A549 (cell line): Measurements from ENCODE around the gene SHH. TPM values are rescaled to one million over a fixed set of nuclear protein-coding genes. Genes with fewer than 3 reads are reported as not detected.
A peak's percentile ranks its signal among the peaks of the same experiment; 100 is the strongest.

Experiments
- ATAC-seq, 2 experiments: fragments of 200-7000 bp in 1 of 2; fragments of >200 bp in 1 of 2; cut with Nextera tagmentation in 1 of 2; cut with Tn5 transposase in 1 of 2; 3 replicates each; pipeline versions ENCODE4 v1.8.0 to v1.9.1; 2018 to 2020; ENCODE audit warnings: mild to moderate bottlenecking in 1 of 2, moderate library complexity in 1 of 2
- CTCF ChIA-PET: fragments of 300-600 bp; sonication (Branson Sonifier 250); formaldehyde crosslinking; extraction: SDS; loops from one replicate; lab custom pipeline; 2021; ENCODE audit warnings: antibody characterized with exemption, inconsistent platforms; lab: Yijun Ruan, JAX
- POLR2A ChIA-PET: fragments of 350-600 bp; formaldehyde crosslinking; extraction: SDS; loops from one replicate; lab custom pipeline; 2021; ENCODE audit warnings: antibody characterized with exemption, inconsistent platforms; lab: Yijun Ruan, JAX
- DNase-seq, 2 experiments: peaks; one replicate each; pipeline versions ENCODE4 v3.0.0 to v3.0.0-alpha.2; 2011 to 2016; ENCODE audit warnings: low read depth in 1 of 2, low spot score in 1 of 2
- FAIRE-seq: peaks from 2 replicates; lab custom pipeline; 2011; peaks lifted over from hg19 to GRCh38; lab: Jason Lieb, UNC
- H3K27ac ChIP-seq, 2 experiments: fragments of >200 bp; sonication (Bioruptor Twin); formaldehyde crosslinking; 3 replicates each; pipeline ENCODE4 v1.5.1; 2016 to 2017
- H3K4me1 ChIP-seq: fragments of >200 bp; sonication (Bioruptor Twin); formaldehyde crosslinking; 3 replicates; pipeline ENCODE4 v1.6.1; 2016
- H3K4me2 ChIP-seq: fragments of >200 bp; sonication (Bioruptor Twin); formaldehyde crosslinking; 3 replicates; pipeline ENCODE4 v1.6.1; 2016
- H3K4me3 ChIP-seq: fragments of >200 bp; sonication (Bioruptor Twin); formaldehyde crosslinking; 3 replicates; pipeline ENCODE4 v1.5.1; 2016
- H3K9me3 ChIP-seq: fragments of >200 bp; sonication (Bioruptor Twin); formaldehyde crosslinking; 3 replicates; pipeline ENCODE4 v1.6.1; 2016
- BHLHE40 ChIP-seq: IDR thresholded peaks from 2 replicates; pipeline ENCODE4 v1.6.1; 2012; ENCODE audit warnings: low read depth, low read length, inconsistent platforms
- CBX8 ChIP-seq: fragments of 200-600 bp; sonication (generic); IDR thresholded peaks from 2 replicates; pipeline ENCODE4 v1.6.1; 2016
- CEBPB ChIP-seq, 2 experiments: fragments of >200 bp in 1 of 2; sonication (Bioruptor Twin) in 1 of 2; formaldehyde crosslinking in 1 of 2; IDR thresholded peaks; 2 replicates each; pipeline ENCODE4 v1.6.1; 2012 to 2016
- CHD2 ChIP-seq: fragments of 150-350 bp; IDR thresholded peaks from 2 replicates; pipeline ENCODE4 v1.6.1; 2014; ENCODE audit warnings: low read length; ENCODE audit not compliant: partially characterized antibody
- EHMT2 ChIP-seq: fragments of 200-600 bp; sonication (generic); IDR thresholded peaks from 2 replicates; pipeline ENCODE4 v1.6.1; 2016; ENCODE audit warnings: antibody characterized with exemption, low read depth, mild to moderate bottlenecking, moderate library complexity
- ESRRA ChIP-seq: fragments of 150-350 bp; IDR thresholded peaks from 2 replicates; pipeline ENCODE4 v1.6.1; 2014; ENCODE audit warnings: mild to moderate bottlenecking, low read length, borderline replicate concordance
- KDM1A ChIP-seq: fragments of 200-600 bp; sonication (generic); IDR thresholded peaks from 2 replicates; pipeline ENCODE4 v1.6.1; 2016; ENCODE audit warnings: low read depth, mild to moderate bottlenecking
- KDM5A ChIP-seq: fragments of 200-600 bp; sonication (generic); IDR thresholded peaks from 2 replicates; pipeline ENCODE4 v1.6.1; 2016; ENCODE audit warnings: antibody characterized with exemption, mild to moderate bottlenecking
- MAFK ChIP-seq: fragments of 450-650 bp; IDR thresholded peaks from 2 replicates; pipeline ENCODE4 v1.6.1; 2014; ENCODE audit not compliant: partially characterized antibody
- MAZ ChIP-seq: fragments of 150-350 bp; IDR thresholded peaks from 2 replicates; pipeline ENCODE4 v1.6.1; 2014; ENCODE audit warnings: antibody characterized with exemption, low read depth, low read length, borderline replicate concordance
- RAD21 ChIP-seq, 2 experiments: fragments of >200 bp in 1 of 2; sonication (Bioruptor Twin) in 1 of 2; formaldehyde crosslinking in 1 of 2; IDR thresholded peaks in 1 of 2; conservative IDR thresholded peaks in 1 of 2; 2 replicates in 1 of 2; 3 replicates in 1 of 2; pipeline ENCODE4 v1.6.1; 2012 to 2018; ENCODE audit warnings: inconsistent platforms in 1 of 2
- RARB ChIP-seq: fragments of 250-450 bp; sonication (Bioruptor Pico); IDR thresholded peaks from 2 replicates; pipeline ENCODE4 v1.8.0; 2021; ENCODE audit warnings: mild to moderate bottlenecking, moderate library complexity
- SMC3 ChIP-seq: fragments of >200 bp; sonication (Bioruptor Twin); formaldehyde crosslinking; IDR thresholded peaks from 3 replicates; pipeline ENCODE4 v1.6.1; 2018; ENCODE audit warnings: inconsistent platforms
- SREBF2 ChIP-seq: fragments of 450-650 bp; IDR thresholded peaks from 2 replicates; pipeline ENCODE4 v1.6.1; 2014; ENCODE audit warnings: mild to moderate bottlenecking, moderate library complexity
- ZC3H11A ChIP-seq: fragments of 450-650 bp; IDR thresholded peaks from 2 replicates; pipeline ENCODE4 v1.6.1; 2014; ENCODE audit warnings: antibody characterized with exemption, mild to moderate bottlenecking
- WGBS: methylation state at CpG from one replicate; pipeline ENCODE4 v1.1.6; 2017; ENCODE audit errors: missing lambda C conversion rate; 5-methylcytosine and 5-hydroxymethylcytosine counted together
- polyA plus RNA-seq, 4 experiments: library from polyadenylated mRNA; depleted of rRNA in 3 of 4; stranded (reverse); fragments of >200 nt; fragmentation: RNase III in 1 of 4; extraction: RNeasy Plus Mini Kit Qiagen cat#74134 plus additional on column Dnase treatment in 1 of 4; gene quantifications; 2 replicates in 3 of 4; 3 replicates in 1 of 4; pipeline ENCODE4 v1.2.3, GENCODE V29; 2011 to 2017
- TF ChIP-seq, protein P1 (sequence below): fragments of >200 bp; sonication (Bioruptor Twin); formaldehyde crosslinking; IDR thresholded peaks from 2 replicates; pipeline ENCODE4 v1.6.1; 2016
- TF ChIP-seq, protein P2 (sequence below): IDR thresholded peaks from 2 replicates; pipeline ENCODE4 v1.6.1; 2012; ENCODE audit warnings: low read depth, borderline replicate concordance
- TF ChIP-seq, protein P3 (sequence below): fragments of 450-650 bp; IDR thresholded peaks from 2 replicates; pipeline ENCODE4 v1.6.1; 2014; ENCODE audit warnings: antibody characterized with exemption

SHH gene
- polyA plus RNA-seq, 2 of the 4 experiments (the other 2 are of a cell fraction): 0.84 to 1.2 TPM

DNA sequence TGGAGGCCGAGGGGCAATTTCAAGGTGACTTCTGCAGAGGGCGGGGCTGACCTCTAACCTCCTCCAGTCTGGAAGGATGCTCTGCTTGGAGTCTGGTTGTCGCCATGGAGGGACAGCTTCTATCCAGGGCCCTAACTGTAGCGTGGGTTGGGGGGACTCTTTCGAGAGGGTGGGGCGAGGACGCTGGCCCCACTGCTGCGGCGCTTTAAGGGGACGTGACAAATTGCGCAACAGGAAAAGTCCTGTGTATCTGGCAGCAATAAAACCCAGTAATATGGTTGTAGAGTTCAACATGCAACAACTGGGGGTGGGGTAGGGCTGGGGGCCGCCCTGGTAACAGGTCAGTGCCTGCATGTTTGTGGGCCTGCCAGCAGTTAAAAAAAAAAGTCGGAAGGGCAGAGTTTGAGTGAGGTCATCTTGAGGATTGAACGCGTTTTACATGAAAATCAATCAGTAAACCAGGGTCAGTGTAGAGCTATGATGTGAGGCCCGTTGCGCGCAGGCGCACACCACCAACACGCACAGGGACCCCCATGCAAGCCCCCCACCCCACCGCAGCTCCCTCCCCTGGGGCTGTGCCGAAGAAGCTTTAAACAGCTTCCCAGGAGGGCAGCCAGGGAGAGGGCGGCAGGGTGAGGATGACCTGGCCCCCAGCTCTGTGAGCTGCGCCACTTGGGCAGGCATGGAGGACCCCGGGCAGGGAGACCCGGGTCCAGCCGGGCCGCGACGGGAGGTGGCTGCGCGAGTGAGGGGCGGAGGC is 4.3 kb downstream of the SHH start:
- no peak; a peak in 1 of 6 replicates for ATAC-seq
- FAIRE-seq: no peak
- peak overlapping the region; percentile 51 for H3K4me3 ChIP-seq
- H3K9me3 ChIP-seq: no peaks in the 10 kb centered on the region
- 78% methylated on average over 25 of the region's 33 CpGs for WGBS
- ChIA-PET POLR2A (no interaction called here), CTCF (interaction anchor here (0.7 to 7.9 kb wide), 3 partner anchors 277 to 678 kb away, joined by 4 to 67 read pairs (median 7); no protein-coding TSS in a partner anchor)
- TF ChIP-seq, protein P1, sequence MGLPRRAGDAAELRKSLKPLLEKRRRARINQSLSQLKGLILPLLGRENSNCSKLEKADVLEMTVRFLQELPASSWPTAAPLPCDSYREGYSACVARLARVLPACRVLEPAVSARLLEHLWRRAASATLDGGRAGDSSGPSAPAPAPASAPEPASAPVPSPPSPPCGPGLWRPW: no peak
- TF ChIP-seq CEBPB (IDR thresholded peaks at IDR 0.05): peak; percentile 80 to 94
- peaks cover 48% of the 10 kb centered on the region for H3K4me1 ChIP-seq
- peak overlapping the region; percentile 94 for H3K4me2 ChIP-seq
- H3K27ac ChIP-seq: peak overlapping the region; percentile 83 to 92
- no peak for DNase-seq

DNA sequence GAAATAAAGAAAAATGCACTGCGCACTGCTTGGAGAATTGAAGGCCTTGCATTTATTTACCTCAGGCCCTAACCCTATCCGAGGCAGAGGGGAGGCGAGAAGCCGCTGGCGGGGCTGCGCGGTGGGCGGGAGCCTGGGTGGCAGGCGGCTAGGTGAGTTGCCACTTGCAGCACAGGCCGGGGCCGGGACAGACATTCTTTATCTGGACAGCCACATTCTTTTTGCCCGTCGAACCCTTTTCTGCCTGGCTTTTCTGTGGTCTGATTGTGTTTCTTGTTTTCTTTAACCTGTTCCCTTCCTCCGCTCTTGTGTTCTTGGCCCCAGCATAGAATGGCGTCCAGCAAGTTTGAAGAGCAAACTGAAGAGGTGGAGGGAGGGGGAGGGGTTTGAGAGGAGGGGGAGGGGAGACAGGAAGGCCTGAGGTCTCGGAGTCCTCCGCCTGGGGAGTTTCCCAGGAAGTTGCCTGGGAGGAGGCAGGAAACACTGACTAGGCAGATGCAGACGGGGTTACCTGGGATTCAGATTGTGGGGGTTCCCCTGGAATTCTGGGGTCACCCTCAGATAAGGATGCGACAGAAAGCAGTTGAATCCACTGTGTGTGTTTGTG is 5.1 kb downstream of the SHH start:
- H3K4me3 ChIP-seq: no peak overlapping the region
- no peak for ATAC-seq

DNA sequence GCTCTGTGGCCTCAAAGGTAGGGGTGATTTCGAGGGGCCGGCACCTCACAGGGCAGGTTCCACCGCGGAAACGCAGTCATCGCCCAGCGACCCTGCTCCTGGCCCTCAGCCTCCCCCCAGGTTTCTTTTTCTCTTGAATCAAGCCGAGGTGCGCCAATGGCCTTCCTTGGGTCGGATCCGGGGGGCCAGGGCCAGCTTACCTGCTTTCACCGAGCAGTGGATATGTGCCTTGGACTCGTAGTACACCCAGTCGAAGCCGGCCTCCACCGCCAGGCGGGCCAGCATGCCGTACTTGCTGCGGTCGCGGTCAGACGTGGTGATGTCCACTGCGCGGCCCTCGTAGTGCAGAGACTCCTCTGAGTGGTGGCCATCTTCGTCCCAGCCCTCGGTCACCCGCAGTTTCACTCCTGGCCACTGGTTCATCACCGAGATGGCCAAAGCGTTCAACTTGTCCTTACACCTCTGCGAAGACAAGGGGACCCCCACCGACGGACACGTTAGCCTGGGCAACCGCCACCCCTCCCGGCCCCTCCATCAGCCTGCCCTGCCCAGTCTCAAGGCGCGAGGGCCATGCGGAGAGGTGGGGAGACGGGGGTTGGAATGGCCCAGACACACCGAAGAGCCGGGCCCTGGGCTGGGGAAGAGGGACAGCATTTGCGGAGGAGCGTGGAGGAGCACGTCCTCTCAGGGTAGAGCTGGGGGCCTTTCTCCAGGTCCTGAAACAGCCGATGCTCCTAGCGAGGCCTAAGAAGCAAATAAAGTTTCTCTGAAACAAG is 6.0 kb downstream of the SHH start:
- peak overlapping the region in 1 of 2 experiments; percentile 85; a peak in 3 of 6 replicates for H3K27ac ChIP-seq
- FAIRE-seq (no peak), DNase-seq (no peak), ATAC-seq (no peak)
- TF ChIP-seq EHMT2 (no peak), SREBF2 (no peak), MAZ (no peak), CHD2 (no peak)
- peaks cover 43% of the 10 kb centered on the region for H3K4me1 ChIP-seq
- no peaks in the 10 kb centered on the region for H3K9me3 ChIP-seq
- H3K4me2 ChIP-seq: no peak overlapping the region; the same call in 2 of the 3 replicates
- H3K4me3 ChIP-seq: no peak overlapping the region
- ChIA-PET CTCF (interaction anchor here (0.7 to 7.9 kb wide), 31 partner anchors 8 to 1982 kb away, joined by 3 to 67 read pairs (median 4); no protein-coding TSS in a partner anchor), POLR2A (no interaction called here)
- 96% methylated on average over 47 of the region's 47 CpGs for WGBS

More for the DNA sequence above, 5.1 kb downstream of the SHH start:
- Histone ChIP-seq H3K4me1 (peaks cover 48% of the 10 kb centered on the region), H3K27ac (no peak overlapping the region), H3K9me3 (no peaks in the 10 kb centered on the region), H3K4me2 (no peak overlapping the region)
- ChIA-PET POLR2A (no interaction called here), CTCF (interaction anchor here (7.9 kb wide), 1 partner anchor 666 kb away, joined by 67 read pairs; no protein-coding TSS in a partner anchor)
- no peak for TF ChIP-seq BHLHE40
- no peak for TF ChIP-seq SMC3
- FAIRE-seq (no peak), DNase-seq (no peak)
- 90% methylated on average over 19 of the region's 19 CpGs for WGBS

DNA sequence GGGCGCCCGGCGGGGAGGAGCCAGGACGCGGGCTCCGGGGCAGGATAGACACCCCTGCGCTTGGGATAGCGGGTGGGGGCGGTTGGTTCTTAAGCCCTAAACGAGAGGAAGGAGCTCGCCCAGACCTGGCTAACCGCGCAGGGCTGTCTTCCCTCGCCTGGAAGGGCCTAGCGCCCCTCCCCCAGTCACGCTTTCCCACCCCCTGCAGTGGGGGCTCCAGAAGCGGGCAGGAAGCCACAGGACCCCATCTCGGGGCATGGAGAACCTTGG is 6.5 kb downstream of the SHH start:
- CTCF ChIA-PET: interaction anchor here (0.7 to 7.9 kb wide), 33 partner anchors 9 to 1981 kb away, joined by 3 to 67 read pairs (median 4); no protein-coding TSS in a partner anchor
- no peak for FAIRE-seq

More for the DNA sequence above, 6.5 kb downstream of the SHH start:
- Histone ChIP-seq H3K4me2 (peak overlapping the region; percentile 95), H3K4me1 (peaks cover 38% of the 10 kb centered on the region), H3K9me3 (no peaks in the 10 kb centered on the region), H3K27ac (peak overlapping the region; percentile 80 to 85)
- WGBS: 93% methylated on average over 12 of the region's 18 CpGs
- DNase-seq (no peak), ATAC-seq (no peak; a peak in 2 of 6 replicates)
- TF ChIP-seq CBX8: no peak
- no peak for TF ChIP-seq RARB
- TF ChIP-seq, protein P2, sequence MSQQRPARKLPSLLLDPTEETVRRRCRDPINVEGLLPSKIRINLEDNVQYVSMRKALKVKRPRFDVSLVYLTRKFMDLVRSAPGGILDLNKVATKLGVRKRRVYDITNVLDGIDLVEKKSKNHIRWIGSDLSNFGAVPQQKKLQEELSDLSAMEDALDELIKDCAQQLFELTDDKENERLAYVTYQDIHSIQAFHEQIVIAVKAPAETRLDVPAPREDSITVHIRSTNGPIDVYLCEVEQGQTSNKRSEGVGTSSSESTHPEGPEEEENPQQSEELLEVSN: no peak
- TF ChIP-seq RAD21 (conservative IDR thresholded peaks at IDR 0.05 in 1 of 2, IDR thresholded peaks at IDR 0.05 in 1 of 2): no peak
- TF ChIP-seq, protein P3, sequence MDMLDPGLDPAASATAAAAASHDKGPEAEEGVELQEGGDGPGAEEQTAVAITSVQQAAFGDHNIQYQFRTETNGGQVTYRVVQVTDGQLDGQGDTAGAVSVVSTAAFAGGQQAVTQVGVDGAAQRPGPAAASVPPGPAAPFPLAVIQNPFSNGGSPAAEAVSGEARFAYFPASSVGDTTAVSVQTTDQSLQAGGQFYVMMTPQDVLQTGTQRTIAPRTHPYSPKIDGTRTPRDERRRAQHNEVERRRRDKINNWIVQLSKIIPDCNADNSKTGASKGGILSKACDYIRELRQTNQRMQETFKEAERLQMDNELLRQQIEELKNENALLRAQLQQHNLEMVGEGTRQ: no peak
- TF ChIP-seq SMC3: no peak
- no peak for TF ChIP-seq ESRRA
- TF ChIP-seq ZC3H11A: no peak
- TF ChIP-seq, protein P1: no peak
- TF ChIP-seq MAFK: no peak
- no peak for TF ChIP-seq KDM1A
- TF ChIP-seq KDM5A: no peak
- TF ChIP-seq, all 56 proteins: peak for 0
- H3K4me3 ChIP-seq: peak overlapping the region; percentile 51; the same call in 2 of the 3 replicates
- POLR2A ChIA-PET: no interaction called here
